ENCODE measurements around the gene ZNF207.

Gene ZNF207

DNA sequence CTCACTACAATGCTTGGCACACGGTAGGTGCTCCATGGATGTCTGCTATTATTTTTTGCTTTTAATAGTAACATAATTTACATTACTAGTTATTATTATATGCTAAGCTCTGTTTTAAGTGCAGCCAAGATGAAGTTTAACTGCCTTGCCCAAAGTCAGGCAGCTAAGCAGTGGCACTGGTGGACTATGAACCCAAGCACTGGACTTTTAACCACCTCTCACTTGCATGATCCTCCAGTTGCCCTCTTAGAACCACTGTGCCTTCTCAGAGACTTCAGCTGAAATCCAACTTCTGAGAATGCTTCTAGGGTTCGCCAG is 1.5 kb upstream of the ZNF207 start:
- ATAC-seq, result no peak
- TF ChIP-seq CSDC2 (CRISPR knock-in tag; IDR thresholded peaks at IDR 0.05) (no peak), ZNF70 (CRISPR knock-in tag; IDR thresholded peaks at IDR 0.05) (no peak), ISL1 (CRISPR knock-in tag; IDR thresholded peaks at IDR 0.05) (no peak), ZFP3 (CRISPR knock-in tag; IDR thresholded peaks at IDR 0.05) (no peak), OSR1 (CRISPR knock-in tag; IDR thresholded peaks at IDR 0.05) (no peak), TOX (CRISPR knock-in tag; IDR thresholded peaks at IDR 0.05; ENCODE audit: borderline replicate concordance) (no peak), TCF4 (CRISPR knock-in tag; IDR thresholded peaks at IDR 0.05; ENCODE audit: borderline replicate concordance) (no peak), ZNF565 (CRISPR knock-in tag; conservative IDR thresholded peaks at IDR 0.05; ENCODE audit: low read depth) (no peak), GLIS3 (CRISPR knock-in tag; IDR thresholded peaks at IDR 0.05) (no peak), SNAI2 (CRISPR knock-in tag; IDR thresholded peaks at IDR 0.05) (no peak), ZNF8 (CRISPR knock-in tag; IDR thresholded peaks at IDR 0.05) (no peak), ARNTL (CRISPR knock-in tag; IDR thresholded peaks at IDR 0.05; ENCODE audit: borderline replicate concordance, low read depth) (no peak), RARB (CRISPR knock-in tag; IDR thresholded peaks at IDR 0.05) (no peak)
- TF ChIP-seq, protein P1, sequence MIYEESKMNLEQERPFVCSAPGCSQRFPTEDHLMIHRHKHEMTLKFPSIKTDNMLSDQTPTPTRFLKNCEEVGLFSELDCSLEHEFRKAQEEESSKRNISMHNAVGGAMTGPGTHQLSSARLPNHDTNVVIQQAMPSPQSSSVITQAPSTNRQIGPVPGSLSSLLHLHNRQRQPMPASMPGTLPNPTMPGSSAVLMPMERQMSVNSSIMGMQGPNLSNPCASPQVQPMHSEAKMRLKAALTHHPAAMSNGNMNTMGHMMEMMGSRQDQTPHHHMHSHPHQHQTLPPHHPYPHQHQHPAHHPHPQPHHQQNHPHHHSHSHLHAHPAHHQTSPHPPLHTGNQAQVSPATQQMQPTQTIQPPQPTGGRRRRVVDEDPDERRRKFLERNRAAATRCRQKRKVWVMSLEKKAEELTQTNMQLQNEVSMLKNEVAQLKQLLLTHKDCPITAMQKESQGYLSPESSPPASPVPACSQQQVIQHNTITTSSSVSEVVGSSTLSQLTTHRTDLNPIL (CRISPR knock-in tag; IDR thresholded peaks at IDR 0.05; ENCODE audit: low read depth), result no peak
- TF ChIP-seq, protein P2, sequence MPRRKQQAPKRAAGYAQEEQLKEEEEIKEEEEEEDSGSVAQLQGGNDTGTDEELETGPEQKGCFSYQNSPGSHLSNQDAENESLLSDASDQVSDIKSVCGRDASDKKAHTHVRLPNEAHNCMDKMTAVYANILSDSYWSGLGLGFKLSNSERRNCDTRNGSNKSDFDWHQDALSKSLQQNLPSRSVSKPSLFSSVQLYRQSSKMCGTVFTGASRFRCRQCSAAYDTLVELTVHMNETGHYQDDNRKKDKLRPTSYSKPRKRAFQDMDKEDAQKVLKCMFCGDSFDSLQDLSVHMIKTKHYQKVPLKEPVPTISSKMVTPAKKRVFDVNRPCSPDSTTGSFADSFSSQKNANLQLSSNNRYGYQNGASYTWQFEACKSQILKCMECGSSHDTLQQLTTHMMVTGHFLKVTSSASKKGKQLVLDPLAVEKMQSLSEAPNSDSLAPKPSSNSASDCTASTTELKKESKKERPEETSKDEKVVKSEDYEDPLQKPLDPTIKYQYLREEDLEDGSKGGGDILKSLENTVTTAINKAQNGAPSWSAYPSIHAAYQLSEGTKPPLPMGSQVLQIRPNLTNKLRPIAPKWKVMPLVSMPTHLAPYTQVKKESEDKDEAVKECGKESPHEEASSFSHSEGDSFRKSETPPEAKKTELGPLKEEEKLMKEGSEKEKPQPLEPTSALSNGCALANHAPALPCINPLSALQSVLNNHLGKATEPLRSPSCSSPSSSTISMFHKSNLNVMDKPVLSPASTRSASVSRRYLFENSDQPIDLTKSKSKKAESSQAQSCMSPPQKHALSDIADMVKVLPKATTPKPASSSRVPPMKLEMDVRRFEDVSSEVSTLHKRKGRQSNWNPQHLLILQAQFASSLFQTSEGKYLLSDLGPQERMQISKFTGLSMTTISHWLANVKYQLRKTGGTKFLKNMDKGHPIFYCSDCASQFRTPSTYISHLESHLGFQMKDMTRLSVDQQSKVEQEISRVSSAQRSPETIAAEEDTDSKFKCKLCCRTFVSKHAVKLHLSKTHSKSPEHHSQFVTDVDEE (CRISPR knock-in tag; IDR thresholded peaks at IDR 0.05), result no peak
- TF ChIP-seq, protein P3, sequence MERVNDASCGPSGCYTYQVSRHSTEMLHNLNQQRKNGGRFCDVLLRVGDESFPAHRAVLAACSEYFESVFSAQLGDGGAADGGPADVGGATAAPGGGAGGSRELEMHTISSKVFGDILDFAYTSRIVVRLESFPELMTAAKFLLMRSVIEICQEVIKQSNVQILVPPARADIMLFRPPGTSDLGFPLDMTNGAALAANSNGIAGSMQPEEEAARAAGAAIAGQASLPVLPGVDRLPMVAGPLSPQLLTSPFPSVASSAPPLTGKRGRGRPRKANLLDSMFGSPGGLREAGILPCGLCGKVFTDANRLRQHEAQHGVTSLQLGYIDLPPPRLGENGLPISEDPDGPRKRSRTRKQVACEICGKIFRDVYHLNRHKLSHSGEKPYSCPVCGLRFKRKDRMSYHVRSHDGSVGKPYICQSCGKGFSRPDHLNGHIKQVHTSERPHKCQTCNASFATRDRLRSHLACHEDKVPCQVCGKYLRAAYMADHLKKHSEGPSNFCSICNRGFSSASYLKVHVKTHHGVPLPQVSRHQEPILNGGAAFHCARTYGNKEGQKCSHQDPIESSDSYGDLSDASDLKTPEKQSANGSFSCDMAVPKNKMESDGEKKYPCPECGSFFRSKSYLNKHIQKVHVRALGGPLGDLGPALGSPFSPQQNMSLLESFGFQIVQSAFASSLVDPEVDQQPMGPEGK (CRISPR knock-in tag; IDR thresholded peaks at IDR 0.05; ENCODE audit: borderline replicate concordance), result no peak

DNA sequence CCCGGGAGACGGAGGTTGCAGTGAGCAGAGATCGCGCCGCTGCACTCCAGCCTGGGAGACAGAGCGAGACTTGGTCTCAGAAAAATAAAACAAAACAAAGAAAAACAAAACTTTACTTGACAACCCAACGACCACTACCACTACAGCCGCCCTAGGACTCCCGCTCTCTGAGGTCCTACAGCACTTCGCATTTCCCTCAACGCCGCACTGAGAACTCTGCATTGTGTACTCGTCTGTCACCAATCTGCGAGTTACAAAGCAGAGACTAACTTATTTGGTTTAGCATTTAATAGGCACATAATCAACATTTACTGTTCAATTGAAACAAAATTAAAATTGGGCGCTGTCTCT is 479 bp upstream of the ZNF207 start:
- ATAC-seq, result peak; percentile 17; the same call in 1 of the 3 replicates
- TF ChIP-seq, protein P4, sequence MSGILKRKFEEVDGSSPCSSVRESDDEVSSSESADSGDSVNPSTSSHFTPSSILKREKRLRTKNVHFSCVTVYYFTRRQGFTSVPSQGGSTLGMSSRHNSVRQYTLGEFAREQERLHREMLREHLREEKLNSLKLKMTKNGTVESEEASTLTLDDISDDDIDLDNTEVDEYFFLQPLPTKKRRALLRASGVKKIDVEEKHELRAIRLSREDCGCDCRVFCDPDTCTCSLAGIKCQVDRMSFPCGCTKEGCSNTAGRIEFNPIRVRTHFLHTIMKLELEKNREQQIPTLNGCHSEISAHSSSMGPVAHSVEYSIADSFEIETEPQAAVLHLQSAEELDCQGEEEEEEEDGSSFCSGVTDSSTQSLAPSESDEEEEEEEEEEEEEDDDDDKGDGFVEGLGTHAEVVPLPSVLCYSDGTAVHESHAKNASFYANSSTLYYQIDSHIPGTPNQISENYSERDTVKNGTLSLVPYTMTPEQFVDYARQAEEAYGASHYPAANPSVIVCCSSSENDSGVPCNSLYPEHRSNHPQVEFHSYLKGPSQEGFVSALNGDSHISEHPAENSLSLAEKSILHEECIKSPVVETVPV (CRISPR knock-in tag; IDR thresholded peaks at IDR 0.05), result no peak
- TF ChIP-seq GLIS3 (CRISPR knock-in tag; IDR thresholded peaks at IDR 0.05), result no peak
- no peak for TF ChIP-seq SNAI2 (CRISPR knock-in tag; IDR thresholded peaks at IDR 0.05)
- TF ChIP-seq ESRRG (CRISPR knock-in tag; IDR thresholded peaks at IDR 0.05), result no peak
- TF ChIP-seq ARNTL (CRISPR knock-in tag; IDR thresholded peaks at IDR 0.05; ENCODE audit: borderline replicate concordance, low read depth), result no peak
- TF ChIP-seq PPARA (CRISPR knock-in tag; IDR thresholded peaks at IDR 0.05; ENCODE audit: borderline replicate concordance), result no peak
- TF ChIP-seq, protein P2 (CRISPR knock-in tag; IDR thresholded peaks at IDR 0.05), result no peak
- no peak for TF ChIP-seq ZFP3 (CRISPR knock-in tag; IDR thresholded peaks at IDR 0.05)
- TF ChIP-seq ZC3H10 (CRISPR knock-in tag; IDR thresholded peaks at IDR 0.05), result no peak
- TF ChIP-seq ISL1 (CRISPR knock-in tag; IDR thresholded peaks at IDR 0.05), result no peak
- TF ChIP-seq ZNF8 (CRISPR knock-in tag; IDR thresholded peaks at IDR 0.05), result no peak
- no peak for TF ChIP-seq ZNF70 (CRISPR knock-in tag; IDR thresholded peaks at IDR 0.05)
- TF ChIP-seq, protein P3 (CRISPR knock-in tag; IDR thresholded peaks at IDR 0.05; ENCODE audit: borderline replicate concordance), result no peak
- TF ChIP-seq, protein P5, sequence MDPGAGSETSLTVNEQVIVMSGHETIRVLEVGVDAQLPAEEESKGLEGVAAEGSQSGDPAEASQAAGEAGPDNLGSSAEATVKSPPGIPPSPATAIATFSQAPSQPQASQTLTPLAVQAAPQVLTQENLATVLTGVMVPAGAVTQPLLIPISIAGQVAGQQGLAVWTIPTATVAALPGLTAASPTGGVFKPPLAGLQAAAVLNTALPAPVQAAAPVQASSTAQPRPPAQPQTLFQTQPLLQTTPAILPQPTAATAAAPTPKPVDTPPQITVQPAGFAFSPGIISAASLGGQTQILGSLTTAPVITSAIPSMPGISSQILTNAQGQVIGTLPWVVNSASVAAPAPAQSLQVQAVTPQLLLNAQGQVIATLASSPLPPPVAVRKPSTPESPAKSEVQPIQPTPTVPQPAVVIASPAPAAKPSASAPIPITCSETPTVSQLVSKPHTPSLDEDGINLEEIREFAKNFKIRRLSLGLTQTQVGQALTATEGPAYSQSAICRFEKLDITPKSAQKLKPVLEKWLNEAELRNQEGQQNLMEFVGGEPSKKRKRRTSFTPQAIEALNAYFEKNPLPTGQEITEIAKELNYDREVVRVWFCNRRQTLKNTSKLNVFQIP (CRISPR knock-in tag; IDR thresholded peaks at IDR 0.05; ENCODE audit: borderline replicate concordance, low read depth), result no peak
- no peak for TF ChIP-seq ZFP30 (CRISPR knock-in tag; IDR thresholded peaks at IDR 0.05)
- TF ChIP-seq TCF4 (CRISPR knock-in tag; IDR thresholded peaks at IDR 0.05; ENCODE audit: borderline replicate concordance), result no peak
- TF ChIP-seq RARB (CRISPR knock-in tag; IDR thresholded peaks at IDR 0.05), result no peak
- no peak for TF ChIP-seq OSR1 (CRISPR knock-in tag; IDR thresholded peaks at IDR 0.05)
- no peak for TF ChIP-seq TOX (CRISPR knock-in tag; IDR thresholded peaks at IDR 0.05; ENCODE audit: borderline replicate concordance)
